Activated CD8-positive, alpha-beta memory T cell treated with anti-CD3 and anti-CD28 coated beads for 24 hours (primary cell): ENCODE measurements around the gene QSOX2.

ENCODE experiments used
- DNase-seq: peaks from one replicate; pipeline ENCODE4 v3.0.0-alpha.2; 2020

Gene QSOX2

DNA sequence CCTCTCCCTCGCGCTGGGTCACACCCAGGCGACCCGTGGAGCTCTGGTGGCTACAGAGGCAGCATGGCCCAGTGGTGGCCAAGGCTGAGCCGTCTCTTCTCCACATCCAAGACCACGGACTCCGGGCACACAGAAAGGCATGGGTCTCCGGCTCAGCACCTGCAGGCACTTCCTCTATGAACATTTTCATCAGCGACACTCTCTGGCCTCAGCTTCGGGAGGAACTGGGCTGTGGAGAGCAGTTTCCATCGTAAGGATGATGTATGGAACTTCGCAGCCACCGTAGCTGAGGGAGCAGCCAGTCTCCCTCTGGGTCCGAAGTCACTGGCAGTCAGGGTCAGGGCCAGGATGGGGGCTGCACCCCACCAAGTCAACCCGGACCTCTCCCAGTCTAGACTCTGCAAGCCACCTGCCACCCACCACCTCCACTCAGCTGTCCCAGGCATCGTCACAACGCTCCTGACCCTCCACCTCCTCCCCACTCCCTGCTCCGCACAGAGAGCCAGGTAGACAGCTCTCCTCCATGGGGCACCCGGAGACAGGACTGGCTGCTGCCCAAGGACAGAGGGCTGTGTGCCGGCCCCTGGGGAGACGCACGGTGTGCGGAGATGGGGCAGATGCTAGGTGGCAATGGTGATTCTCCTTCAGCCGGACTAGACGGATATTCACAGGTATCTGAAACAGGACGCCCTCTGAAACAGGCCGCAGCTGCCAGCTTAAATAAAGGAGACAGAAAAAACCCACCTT is 9.7 kb downstream of the QSOX2 start:
- DNase-seq = no peak

DNA sequence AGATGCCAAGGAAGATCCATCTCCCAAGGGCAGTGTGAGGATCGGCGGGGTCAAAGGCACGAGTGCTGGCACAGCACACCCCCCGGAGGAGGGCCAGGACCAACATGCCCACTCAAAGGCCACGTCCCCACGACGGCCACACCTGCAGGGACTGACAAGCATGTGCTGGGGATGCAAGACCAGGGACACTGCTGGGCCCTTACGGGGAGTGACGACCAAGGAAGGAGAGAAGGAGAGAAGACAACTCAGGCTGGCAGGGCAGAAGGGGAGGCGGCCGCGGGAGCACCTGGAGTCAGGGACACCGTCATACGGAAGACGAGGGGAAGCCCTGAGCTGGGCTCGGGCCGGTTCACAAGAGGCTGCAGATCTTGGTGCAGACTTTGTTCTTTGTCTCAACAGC is 10.4 kb downstream of the QSOX2 start:
- no peak for DNase-seq

DNA sequence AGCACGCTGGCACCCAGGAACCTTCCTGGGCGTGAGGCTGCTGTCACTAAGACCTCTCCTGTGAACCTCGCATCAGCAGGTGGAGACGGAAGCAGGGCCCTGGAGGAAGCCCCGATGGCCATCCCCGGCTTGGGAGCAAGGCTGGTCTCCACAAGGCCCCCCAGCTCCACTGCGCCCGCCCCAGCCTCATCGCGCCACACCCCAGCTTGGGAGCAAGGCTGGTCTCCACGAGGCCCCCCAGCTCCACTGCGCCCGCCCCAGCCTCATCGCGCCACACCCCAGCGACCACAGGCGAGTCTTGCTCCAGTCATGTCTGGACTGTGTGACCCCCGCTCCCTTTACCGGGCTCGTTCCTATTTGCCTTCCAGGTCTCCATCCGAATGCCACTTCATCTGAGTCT is 11.0 kb downstream of the QSOX2 start:
- DNase-seq = no peak

DNA sequence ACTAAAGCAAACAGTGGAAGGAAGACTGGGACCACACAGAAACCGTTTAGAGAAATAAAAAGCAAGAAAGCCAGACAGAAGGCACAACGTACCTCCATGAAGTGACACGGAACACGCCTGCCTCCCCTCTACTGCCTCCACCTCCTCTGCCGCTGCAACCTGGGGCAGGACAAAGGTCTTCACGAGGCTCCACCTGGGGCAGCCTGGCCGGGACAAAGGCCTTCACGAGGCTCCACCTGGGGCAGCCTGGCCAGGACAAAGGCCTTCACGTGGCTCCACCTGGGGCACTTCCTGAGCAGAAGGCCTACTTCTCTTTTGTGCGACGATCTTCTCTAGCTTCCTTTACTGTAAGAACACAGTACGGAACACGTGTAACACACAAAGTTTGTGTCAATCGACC is 11.7 kb downstream of the QSOX2 start:
- no peak for DNase-seq

DNA sequence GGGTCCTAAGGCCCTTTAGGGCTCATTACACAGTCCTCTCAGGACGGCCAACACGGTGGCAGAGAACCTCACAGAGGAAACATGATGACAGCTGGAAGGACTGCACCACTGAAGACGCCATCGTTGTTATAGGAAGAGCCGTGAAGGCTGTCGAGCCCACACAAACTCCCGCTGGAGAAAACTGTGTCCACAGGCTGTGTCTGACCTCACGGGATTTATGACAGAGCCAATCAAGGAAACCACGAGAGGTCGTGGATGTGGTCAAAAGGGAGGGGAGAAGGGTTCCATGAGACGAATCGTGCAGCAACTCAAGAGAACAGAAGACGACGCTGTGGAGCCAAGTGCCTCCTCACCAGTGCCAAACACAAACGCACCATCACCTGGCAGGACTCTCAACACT is 12.2 kb downstream of the QSOX2 start:
- DNase-seq = no peak

DNA sequence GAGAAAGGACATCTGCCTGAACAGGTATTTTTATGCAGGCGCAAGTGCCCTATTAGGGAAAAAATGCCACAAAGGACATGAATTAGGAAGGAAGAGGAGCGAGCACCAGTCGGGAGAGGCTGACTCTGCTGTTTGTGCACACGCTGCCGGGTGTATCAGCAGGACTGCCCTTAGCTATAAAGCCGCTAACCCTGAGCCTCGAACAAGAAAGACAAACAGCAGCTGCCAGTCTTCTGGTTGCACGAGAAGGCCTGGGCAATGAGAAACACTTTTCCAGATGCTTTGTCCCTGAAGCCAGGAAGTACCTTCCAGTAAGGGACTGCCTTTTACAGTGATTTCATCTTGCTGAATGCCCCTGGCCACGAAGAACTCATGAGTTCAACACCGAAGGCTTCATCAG is 12.6 kb downstream of the QSOX2 start:
- no peak for DNase-seq

DNA sequence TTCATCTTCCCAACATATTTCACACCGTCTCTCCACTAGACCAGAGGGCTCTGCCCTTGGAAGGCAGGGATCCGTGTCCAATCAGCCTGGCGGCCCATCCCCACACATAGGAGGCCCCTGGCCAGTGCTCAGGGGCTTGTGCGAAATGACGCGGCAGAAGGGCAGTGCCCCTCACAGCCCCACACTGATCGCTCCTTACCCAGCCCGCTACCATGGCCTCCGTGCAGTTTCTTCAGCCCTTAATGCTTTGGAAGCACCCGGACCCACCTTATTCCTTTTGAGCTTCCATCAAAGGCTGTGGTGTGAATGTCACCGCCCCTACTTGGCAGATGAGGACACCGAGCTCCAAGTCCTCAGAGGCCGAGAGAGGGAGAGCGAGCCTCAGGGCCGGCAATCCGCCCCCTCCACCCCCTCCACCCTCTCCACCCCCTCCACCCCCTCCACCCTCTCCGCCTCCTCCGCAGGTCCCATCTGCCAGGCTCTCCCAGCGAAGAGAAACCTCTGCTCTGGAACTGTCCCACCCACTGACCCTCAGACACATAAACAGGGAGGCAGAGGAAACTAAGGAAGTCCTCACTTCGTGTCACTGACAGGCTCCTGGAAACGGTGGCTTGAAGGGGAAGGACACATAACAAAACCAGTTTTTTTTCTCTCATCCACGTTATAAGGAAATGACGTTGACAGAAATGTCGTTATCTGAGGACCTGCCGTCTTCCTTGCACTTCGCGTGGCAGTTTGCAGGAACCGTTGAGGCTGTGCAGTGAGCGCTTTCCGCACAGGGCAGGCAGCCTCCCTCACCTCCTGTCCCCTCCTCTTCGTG is 13.9 kb downstream of the QSOX2 start:
- DNase-seq = no peak

DNA sequence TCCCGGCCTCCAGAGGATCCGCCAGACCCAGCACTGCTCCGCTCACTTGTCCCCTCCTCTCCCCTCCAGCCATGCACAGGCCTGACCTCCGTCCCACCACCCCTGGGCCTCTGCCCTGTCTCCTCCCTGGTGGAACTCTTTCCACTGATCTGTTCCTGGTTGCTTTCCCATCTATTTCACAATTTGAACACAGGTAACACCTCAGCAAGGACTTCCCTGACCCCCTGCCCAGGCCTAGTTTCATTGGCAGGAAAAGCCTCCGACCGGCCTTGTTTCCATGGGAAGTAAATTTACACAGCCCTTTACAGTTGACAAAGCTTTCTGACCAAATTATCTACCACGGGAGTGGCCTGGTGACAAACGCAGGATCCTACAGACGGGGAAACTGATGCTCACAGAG is 14.8 kb downstream of the QSOX2 start:
- DNase-seq = no peak

DNA sequence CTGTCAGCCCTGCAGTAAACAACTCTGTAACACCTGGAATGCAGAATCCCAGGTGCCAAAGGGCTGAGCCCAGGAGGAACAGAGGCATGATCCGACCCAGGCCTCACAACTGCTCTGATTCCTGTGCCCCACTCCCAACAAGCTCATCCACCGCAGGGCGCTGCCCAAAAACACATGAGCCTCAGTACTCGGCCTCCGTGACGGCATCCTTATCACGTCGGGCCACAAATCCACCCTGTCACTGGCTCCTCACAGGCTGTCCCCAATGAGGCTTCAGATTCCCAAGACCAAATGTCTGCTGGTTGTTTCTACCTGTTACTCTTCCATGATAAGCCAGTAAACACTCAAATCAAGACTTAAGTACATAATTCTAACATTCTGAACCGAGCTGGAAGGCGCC is 15.2 kb downstream of the QSOX2 start:
- DNase-seq = no peak

DNA sequence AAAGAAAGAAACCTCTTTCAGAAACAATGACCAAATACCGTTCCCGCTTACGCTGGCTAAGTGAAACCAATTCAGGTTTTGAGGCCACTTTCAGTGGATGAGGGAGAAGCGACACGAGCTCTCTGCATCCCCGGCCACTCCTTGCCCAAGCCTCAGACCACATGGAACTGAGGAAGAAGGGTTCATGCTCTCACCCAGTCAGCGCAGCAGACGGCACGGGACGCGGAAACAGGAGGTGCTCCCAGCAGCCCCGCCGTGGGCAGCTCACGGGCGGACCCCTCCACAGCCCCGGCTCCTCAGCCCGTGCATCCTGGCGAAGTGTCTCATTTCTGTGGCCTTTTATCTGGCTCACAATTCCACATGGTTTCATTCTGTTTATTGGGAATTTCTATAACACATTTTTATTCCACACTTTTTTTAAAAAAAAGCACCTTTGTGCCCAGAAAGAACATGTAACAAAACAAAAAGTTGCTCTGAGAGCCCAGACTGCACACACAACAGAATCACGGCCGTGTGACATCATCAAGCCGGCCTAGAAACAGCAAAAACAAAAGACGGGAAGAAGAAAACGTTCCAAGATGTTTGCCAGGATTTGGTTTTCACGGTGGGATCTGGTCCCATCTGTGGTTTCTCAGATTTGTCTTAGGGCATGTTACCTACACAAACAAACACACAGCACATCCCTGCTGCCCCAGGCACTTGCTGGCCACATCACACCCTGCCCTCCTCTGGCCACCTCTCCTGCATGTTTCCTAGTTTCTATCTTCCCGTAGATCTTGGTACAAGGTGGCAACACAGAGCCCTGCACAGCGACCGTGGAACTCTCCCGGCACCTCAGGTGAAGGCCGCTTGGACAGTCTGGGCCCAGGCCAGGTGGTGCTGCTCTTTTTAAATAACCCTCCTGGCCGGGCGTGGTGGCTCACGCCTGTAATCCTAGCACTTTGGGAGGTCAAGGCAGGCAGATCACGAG is 16.2 kb downstream of the QSOX2 start:
- DNase-seq = no peak

DNA sequence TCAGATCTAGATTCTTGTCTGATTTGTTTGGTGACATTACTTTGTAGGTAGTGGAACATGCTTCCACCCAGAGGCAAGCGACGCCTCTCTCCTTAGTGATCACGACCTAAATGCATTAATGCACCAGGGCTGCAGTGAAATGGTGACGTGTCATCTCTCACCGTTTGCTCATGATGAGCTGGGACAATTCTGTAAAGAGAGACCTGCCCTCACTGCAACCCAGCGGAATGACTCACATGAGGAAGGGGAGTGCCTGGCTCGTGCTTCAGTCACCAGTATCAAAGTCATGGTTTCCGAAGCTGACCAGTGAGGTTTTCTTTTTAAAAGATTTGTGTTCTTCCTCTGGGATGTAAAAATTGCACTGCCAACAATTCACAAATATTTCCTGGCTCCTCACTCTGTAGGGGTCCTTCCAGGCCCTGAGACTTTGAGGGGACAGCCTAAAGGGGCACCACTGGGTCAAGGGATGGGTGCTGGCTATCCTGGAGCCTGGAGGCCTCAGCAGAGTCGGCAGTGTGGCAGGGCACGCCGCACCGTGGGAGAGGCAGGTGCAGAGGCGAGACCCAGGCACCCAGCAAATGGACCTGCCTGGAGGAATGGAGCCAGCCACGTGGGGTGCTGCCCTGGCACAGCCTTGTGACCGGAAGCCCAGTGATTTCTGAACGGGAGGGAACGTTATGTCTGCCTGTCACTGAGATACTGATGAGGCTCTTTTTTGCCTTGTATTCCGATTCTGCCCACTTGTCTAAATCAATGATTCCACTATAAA is 17.3 kb downstream of the QSOX2 start:
- no peak for DNase-seq

DNA sequence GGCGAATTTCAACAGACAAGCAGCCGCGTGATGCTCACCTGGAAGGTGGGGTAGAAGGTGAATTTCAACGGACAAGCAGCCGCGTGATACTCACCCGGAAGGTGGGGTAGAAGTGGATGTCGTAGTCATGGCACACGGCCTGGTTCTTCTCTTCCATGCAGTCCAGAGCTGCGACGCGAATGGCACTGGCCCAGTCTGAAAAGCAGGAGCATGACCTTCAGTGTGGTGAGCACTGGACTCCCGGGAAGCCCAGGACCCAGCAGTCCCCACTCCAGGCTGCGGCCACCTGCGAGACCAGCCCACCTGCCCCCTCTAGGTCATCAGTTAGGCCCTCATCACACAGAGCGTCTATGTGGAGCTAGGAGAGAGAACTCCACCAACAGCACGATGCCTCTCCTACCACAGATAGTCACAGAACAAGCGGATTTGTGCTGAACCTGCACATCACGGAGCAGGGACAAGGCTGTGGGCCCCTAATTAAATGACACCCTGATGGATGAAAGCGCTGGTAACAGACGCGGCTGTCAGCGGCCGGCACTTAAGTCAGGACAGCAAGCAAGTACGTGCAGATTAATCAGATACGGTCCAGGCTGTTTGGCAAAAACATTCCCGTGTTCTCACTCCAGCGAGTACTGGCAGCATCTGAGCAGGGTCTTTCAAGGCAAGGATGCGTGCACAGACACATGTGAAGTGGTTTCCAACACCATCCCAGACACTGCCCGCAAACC is 18.8 kb downstream of the QSOX2 start:
- DNase-seq = no peak

DNA sequence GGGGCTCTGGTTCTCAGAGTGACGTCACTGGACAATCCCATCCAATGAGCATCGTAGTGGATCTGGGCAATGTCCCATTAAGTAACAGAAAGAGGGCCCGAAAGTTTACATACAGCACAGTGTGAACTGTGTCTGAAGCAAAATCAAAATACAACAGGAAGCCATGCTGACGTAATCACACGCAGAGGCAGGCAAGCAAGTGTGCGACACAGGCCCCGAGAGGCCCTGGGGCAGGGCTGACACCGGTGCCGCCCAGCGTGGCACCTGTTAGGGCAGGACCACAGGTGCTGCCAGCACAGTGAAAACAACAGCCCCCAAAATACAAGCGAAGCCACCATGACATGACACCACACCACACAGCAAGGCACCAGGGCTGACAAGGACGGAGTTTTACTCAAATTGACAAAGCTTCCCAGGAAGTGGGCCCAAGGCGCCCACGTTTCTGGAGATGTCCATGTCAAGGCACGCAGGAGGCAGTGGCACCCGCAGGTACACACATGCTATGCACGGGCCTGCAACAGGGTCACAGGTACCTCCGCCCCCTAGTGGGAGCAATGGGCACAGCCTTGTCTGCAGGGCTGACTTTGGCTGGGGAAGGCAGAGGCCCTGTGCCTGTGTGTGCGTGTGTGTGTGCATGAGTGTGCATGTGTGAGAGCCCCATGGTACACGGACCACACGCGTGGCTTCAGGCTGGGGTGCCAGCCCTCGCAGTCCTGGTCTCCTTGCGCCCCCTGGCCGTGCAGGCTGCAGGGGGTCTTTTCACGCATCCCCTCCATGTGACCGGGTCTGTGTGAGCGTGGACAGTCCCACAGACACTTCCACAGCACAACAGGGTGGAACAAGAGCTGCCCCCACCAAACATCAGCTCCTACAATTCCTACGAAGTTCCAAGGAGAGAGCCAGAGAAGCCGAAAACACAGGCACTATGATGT is 19.6 kb downstream of the QSOX2 start:
- peak; percentile 85 for DNase-seq

DNA sequence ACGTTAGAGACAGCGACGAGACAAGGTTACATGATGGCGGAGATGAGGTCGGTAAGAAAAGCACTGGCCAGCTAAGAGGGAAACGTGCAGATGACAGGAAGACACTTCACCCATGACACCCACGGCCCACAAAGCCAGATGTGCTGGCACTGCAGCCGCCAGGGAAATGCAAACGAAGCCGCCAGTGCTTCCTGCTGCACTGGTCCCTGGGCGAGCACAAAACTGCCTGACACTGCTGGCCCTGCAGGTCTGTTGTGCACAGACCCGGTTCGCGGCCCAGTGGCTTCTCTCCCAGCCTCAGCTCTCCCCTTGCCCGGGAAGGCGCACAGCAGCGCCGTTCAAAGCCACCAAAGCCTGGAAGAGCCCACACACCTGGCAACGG is 20.3 kb downstream of the QSOX2 start:
- no peak for DNase-seq

DNA sequence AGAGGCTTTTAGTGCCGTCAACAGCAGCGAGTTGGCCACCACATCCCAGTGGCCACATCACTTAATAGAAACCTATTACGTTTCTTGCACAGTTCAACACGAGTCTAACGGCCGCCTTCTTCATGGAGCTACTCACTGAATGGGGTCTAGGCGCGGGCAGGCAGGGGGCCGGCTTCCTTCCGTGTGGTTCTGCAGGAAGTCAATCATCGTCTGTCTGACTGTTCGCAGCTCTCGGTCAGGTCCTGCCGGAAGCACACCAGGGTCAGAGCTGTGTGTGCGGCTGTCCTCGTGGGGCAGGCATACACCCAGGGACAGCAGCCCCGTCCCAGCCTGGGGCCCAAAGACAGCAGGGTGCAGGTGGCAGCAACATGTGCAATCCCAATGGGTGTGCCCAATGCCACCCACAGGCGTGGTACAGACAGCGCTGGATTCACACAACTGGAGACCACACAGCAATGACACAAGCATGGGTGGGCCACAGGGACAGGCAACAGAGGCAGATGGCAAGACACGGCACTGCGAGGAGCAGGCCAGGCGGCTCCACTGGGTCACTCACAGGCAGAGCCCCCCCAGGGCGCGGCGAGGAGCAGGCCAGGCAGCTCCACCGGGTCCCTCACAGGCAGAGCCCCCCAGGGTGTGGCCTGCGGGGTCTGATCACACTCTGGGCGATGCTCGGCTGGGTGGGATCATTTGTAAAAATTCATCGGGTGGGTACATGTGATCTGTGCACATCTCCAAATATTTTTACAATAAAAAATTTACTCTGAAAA is 21.6 kb downstream of the QSOX2 start:
- DNase-seq = no peak

DNA sequence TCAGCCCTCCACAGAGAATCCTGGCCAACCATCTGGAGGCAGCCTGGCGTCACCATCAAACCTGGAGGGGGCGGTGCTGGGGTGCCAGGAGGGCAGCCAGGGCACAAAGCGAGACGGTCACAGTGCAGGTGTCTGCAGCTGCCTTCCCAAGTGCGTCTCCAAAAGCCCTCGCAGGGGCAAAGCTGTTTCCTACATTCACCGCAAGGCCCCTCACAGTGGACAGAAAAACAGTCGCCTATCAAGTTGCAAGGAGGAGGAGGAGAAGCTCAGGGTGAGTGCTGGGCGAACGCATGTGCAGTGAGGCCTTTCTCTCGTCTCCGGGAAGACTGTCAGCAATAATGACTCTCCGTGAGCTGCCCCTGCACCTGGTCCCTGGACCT is 22.7 kb downstream of the QSOX2 start:
- DNase-seq = no peak

DNA sequence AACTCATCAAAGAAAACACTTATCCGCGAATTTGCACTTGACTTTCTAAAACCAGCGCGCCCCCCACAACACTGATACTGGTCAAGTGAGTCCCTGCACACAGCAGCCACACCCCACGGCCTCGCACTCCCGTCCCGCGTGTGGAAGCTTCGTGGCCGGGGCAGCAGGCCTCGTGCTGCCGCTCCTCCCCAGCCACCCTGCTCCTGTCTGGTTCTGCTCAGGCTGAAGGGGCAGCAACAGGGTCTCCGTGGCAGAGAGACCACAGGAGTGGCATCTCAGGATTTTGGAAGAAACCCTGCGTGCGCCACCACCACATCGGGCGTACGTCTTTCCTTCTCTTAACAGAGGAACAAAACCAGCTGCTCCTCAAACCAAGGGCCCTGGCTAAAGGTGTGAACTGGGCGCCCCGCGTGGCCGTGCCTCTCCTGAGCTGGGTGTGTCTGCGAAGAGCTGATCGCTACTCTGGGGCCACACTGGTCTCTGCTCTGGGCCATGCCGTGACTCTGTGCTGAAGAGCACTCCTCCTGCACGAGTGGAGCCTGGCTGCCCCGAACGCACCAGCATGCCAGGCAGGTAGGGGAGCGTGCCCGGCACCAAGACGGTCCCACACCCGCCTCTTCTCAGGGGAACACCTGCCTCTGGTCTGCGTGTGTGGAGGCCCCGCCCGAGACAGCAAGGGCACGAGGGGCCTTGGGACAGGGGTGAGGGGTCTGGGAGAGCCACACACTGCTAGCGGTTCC is 23.3 kb downstream of the QSOX2 start:
- DNase-seq = no peak

DNA sequence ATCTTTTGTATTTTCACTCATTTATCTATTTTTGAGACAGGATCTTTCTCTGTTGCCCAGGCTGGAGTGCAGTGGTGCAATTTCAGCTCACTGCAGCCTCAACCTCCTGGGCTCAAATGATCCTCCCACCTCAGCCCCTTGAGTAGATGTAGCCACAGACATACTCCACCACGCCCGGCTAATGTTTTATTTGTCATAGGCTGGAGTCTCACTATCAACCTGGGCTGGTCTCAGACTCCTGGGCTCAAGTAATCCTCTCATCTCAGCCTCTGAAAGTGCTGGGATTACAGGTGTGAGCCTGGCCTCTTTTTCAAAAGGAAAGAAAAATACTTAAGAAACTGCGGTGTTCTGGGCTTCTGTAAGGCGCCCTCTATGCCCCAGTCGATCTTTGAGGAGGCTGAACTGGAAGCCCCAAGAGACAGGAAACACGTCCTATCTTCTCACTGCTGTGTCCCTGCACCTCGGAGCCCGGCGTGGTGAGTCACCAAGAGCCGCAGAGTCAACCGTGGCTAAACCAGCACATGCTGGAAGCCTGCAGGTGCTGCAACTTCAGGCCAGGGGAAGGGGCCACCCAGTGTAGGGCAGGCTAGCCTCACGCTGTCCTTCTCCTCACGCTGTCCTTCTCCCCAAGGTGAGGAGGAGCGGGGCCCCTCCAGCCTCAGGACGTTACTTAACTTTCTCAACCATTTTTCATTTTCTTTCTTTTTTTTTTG is 25.4 kb downstream of the QSOX2 start:
- no peak for DNase-seq

DNA sequence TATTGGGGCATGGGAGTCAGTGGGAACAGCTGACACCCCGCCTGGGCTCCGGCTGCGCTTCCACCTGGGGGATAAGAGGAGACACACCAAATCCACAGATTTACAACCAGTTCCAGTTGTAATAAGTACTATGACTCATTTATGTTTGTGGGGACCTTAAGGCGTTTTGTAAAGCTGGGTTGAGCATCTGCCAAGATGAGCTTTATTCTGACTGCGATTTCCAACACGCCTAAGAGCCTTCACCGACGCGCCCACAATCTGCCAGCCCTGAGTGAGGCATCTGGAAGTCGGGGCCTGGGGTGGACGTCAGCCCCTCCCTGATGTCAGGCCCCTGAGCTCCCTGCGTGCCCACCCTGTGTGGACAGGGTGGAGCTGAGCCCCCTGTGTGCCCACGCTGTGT is 26.3 kb downstream of the QSOX2 start:
- no peak for DNase-seq
